ENCODE measurements around the gene FBXO21.
"Not testable (repeated sequence)": the region's sequence is repeated elsewhere in the genome, so short reads cannot be mapped to it uniquely, and the experiment has no call there.

The FBXO21 gene

GRCh38 chr12:117102800-117103181 is 87.5 kb downstream of the FBXO21 start:
- no peak for DNase-seq

GRCh38 chr12:117101953-117102799 is 88.1 kb downstream of the FBXO21 start:
- DNase-seq: no peak

DNA sequence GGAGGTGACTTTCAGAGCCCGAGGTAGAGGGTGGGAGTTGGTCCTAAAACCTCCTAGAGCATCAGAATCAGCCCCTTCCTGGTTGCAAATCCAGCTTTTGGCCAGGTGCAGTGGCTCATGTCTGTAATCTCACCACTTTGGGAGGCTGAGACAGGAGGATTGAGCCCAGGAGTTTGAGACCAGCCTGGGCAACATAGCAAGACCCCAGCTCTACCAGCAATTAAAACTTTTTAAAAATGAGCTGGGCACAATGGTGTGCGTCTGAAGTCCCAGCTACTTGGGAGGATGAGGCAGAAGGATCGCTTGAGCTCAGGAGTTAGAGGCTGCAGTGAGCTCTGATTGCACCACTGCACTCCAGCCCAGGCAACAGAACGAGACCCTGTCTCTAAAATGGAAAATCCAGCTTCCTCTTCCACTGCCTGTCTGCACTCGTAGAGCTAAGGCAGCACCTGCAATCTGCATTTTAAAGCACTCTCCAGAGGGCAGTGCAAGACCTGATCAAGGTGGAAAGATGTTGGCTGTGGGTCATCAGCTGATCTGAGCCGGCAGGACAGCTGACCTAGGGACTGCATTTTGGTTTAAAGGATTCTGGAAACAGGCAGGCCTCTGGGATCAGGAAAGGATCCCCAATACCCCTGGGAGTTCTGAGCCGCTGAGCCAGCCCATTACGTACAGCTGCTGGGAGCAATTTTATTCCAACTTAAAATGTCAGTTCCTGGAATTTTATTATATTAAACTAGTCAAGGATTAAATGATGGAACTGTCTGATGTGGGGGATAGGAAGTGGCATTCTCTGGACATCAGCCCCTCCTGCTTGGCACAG is 89.2 kb downstream of the FBXO21 start:
- DNase-seq: no peak

DNA sequence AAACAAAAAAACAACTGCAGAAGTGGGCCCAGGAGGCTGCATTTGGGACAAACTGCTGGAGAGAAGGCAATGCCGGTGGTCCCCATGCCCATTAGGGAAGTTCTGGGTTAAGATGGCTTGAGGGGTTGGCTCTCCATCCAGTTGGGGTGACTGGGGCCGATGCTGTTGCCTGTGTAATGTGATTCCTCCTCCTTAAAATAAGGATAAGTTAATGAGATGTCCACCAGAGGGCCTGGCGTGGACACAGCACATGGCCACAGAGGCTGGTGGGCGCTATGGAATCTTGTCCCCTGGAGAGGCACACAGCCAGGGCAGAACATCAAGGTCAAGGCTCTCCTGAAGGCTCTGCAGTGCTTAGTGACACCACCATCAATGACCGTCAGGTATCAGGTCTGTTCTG is 90.0 kb downstream of the FBXO21 start:
- no peak for DNase-seq

DNA sequence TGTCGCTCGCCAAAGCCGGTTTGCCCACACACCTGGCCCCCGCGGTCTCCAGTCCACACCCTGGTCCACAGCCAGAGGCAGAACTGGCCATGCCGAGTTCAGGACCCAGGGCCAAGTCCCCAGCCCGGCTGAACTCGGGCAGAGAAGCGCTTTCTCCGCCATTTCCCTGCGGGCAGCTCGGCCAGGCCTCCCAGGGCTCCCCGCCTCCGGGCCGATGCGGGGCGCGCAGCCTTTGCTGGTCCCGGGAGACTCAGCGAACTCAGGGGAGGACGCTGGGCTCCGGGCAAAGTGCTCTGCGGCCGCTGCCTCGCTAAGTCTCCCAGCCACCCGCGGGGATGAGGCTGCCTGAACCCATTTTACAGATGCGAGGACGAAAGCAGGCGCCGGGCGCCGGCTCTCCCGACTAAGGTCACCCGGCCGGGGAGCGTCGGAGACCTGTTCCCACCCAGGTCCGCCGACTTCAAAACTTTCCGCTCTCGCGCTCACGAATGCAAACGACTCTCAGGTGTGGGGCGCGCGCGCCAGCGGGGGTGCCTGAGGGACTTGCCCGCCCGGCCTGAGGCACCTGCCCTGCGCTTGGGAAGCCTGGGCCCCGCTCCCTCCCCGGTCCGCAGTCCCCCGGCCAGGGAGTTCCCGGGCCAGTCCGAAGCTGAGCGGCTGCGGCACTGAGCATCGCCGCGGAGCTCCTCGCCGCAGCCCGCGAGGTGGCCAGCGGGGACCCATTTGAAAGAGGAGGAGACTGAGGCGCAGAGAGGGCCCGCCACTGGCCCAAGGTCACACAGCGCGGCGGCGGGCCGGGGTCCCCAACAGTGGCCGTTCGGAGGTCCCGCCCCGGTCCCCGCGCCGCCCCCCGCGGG is 91.7 kb downstream of the FBXO21 start:
- peak in 2 of 5 donors; percentile 10 to 53 for DNase-seq

DNA sequence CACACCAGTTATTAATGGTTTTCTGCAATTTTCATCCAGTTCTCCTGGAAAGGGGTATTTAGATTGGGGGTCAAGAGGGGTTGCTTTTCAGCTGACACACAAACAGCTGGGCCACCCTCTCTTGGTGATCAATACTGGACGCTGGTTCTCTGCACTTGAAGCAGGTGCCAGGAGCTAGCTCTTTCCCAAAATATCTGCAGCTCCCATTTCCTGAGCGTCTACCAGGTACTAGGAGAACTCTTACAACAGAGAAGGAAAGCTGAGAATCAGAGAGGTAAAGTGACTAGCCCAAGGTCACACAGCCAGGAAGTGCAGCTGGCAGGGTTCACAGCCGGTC is 92.3 kb downstream of the FBXO21 start:
- DNase-seq: no peak

DNA sequence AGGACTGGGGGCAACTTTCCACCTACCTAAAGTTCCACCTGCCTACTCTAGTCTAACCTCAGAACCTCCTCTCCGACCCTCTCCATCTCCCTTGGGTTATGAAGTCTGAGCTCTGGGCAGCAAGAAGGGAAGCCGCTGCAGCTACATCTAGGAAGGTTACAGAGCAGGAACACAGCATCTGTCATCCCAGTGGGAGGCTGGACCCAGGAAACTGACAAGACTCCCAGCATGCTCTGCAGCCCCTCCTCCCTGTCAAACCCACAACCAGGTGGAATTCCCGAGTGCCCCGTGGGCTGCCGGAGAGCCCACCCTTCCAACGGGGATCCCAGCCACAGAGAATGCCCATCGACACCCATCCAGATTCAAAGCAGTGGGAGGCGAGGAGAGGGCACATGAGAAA is 93.1 kb downstream of the FBXO21 start:
- DNase-seq: no peak

GRCh38 chr12:117096501-117097042 is 93.7 kb downstream of the FBXO21 start:
- DNase-seq: no peak

DNA sequence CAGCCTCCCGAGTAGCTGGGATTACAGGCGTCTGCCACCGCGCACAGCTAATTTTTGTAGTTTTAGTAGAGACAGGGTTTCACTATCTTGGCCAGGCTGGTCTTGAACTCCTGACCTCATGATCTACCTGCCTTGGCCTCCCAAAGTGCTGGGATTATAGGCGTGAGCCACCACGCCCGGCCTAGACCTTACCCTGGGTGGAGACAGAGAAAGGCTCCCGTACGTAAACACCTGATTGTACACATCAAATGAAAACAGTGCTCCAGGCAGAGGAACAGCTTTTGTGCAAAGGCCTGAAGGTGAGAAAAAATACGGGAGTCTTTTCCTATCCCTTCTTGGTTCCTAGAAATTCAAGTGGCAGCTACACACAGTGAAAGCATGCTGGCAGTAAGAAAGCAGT is 95.1 kb downstream of the FBXO21 start:
- DNase-seq: not testable (repeated sequence)

GRCh38 chr12:117093918-117094630 is 96.2 kb downstream of the FBXO21 start:
- DNase-seq: no peak

- DNase-seq: no peak
Observed at GRCh38 chr12:117093431-117093830, 96.8 kb downstream of the FBXO21 start.

GRCh38 chr12:117092886-117093285 is 97.4 kb downstream of the FBXO21 start:
- no peak for DNase-seq

DNA sequence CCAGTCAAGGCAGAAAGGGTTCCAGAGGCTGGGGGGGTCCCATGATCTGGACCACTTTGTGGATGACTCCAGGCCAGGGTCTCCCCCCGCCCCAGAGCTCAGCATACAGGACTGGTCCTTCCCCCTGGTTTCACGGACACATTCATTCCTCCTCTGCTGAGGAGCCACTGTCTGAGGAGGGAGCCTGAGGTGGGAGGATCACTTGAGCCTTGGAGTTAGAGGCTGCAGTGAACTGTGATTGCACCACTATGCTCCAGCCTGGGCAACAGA is 97.8 kb downstream of the FBXO21 start:
- no peak for DNase-seq

Data from T-helper 1 cell (primary cell).